ENCODE data around the gene PTPRN2.

DNA sequence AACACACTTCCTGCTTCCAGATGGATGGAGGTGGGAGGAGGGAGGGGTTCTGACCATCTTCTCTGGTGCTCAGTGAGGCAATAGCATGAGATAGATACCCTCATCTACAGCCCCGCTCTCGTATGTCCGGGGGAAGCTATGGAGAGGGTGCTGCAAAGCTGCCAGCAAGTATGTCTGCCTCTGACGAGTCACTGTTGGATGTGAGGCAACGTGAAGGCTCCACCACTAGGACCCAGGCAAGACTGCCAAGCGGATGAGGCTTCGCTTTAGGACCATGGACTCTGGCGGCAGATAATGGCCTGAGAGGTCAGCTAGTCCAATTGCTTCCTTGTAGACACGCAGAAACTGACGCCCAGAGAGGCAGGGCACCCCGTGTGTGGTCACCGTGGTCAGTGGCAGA lies 601.6 kb downstream of the PTPRN2 start:
- TF ChIP-seq, protein P1, sequence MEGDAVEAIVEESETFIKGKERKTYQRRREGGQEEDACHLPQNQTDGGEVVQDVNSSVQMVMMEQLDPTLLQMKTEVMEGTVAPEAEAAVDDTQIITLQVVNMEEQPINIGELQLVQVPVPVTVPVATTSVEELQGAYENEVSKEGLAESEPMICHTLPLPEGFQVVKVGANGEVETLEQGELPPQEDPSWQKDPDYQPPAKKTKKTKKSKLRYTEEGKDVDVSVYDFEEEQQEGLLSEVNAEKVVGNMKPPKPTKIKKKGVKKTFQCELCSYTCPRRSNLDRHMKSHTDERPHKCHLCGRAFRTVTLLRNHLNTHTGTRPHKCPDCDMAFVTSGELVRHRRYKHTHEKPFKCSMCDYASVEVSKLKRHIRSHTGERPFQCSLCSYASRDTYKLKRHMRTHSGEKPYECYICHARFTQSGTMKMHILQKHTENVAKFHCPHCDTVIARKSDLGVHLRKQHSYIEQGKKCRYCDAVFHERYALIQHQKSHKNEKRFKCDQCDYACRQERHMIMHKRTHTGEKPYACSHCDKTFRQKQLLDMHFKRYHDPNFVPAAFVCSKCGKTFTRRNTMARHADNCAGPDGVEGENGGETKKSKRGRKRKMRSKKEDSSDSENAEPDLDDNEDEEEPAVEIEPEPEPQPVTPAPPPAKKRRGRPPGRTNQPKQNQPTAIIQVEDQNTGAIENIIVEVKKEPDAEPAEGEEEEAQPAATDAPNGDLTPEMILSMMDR (IDR thresholded peaks at IDR 0.05), result no peak
- TF ChIP-seq EP300 (IDR thresholded peaks at IDR 0.05), result no peak
- TF ChIP-seq POLR2A (IDR thresholded peaks at IDR 0.05), result no peak
- no peak for TF ChIP-seq POLR2AphosphoS5 (IDR thresholded peaks at IDR 0.05)
